Tibial nerve (tissue), 3 donors: ENCODE results near the gene ST14.

Experiments used
- CTCF ChIP-seq, 5 experiments: fragments of 200-600 bp in 3 of 5; fragments of 450-650 bp in 2 of 5; sonication (generic) in 3 of 5; IDR thresholded peaks; one replicate each; pipeline ENCODE4 v1.5.1; 2016 to 2019; ENCODE audit warnings: antibody characterized with exemption in 5 of 5, mild to moderate bottlenecking in 3 of 5, moderate library complexity in 2 of 5
- POLR2A ChIP-seq, 2 donors: fragments of 450-650 bp; IDR thresholded peaks; one replicate each; pipeline ENCODE4 v1.6.1; 2017; ENCODE audit warnings: antibody characterized with exemption in 2 of 2, mild to moderate bottlenecking in 2 of 2, moderate library complexity in 2 of 2

DNA sequence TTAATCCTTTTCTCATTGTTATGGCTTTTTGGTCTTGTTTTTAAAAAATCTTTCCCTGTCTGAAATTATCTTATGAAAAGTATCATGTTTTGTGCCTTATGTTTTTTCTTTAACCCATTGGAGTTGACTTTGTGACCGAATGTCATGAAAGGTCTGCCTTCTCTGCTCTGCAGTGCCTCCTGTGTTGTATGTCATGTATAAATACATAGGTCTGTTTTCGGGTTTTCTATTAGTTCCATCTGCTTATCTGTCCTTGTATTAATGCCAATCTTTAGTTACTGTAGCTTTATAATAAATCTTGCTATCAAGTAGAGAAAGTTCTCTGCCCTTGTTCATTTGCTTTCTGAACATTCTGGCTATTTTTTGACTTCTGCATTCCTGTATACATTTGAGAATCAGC lies 82.1 kb downstream of the ST14 start:
- no peak for TF ChIP-seq CTCF (IDR thresholded peaks at IDR 0.05)
- no peak for TF ChIP-seq POLR2A (IDR thresholded peaks at IDR 0.05)
